ENCODE measurements around the gene TMEM184B.
"Not testable (repeated sequence)": the region's sequence is repeated elsewhere in the genome, so short reads cannot be mapped to it uniquely, and the experiment has no call there.

TMEM184B gene

DNA sequence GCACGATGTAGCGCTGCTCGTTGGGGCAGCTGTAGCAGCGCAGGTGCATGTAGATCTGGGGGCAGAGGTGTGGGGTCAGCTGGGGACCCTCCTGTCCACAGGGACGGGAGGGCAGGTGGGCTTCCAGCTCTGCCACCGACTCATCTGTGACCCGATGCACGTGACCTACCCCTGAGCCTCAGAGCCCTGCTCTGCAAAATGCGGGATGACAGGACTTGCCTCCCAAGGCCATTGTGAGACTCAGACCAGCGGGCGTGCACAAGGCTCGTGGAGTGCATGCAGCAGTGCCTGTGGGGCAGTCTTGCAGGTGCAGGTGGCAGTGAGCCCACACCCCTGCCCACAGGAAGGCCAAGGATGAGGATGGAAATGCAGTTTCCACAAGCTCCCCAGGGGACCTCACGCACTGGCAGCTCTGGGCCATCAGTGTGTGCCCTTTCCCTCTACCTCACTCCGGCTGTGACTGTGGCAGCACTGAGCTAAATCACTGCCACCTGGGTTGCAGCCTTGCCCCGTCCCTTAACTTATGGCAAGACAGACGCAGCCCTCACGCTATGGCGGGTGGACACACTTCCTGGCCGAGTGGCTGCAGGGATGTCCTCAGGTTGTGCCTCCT lies 26.7 kb downstream of the TMEM184B start:
- peaks cover 15% of the 10 kb centered on the region for H3K36me3 Mint-ChIP-seq (ENCODE audit: insufficient read depth)
- H3K27ac Mint-ChIP-seq = no peak overlapping the region
- peaks cover 0 to 2% of the 10 kb centered on the region in 2 donors for H3K9me3 Mint-ChIP-seq

DNA sequence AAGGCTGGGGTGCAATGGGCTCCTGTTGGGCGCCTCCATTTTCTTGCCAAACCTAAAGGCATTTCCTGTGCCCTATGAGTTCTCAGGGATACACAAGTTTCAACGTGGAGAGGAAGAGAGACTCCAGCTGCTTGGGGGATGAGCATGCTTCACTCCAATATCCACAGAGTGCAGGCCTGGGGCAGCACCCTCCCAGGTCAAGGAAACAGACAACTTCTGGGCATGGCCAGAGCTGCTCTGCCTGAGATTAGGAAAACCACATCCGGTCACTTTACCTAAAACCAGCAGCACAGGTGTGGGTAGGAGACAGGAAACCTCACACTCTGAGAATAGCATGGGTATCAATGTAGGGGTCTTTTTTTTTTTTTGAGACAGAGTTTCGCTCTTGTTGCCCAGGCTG lies 28.7 kb downstream of the TMEM184B start:
- peaks cover 22% of the 10 kb centered on the region for H3K36me3 Mint-ChIP-seq (ENCODE audit: insufficient read depth)
- H3K27ac Mint-ChIP-seq = peak overlapping the region in 1 of 2 donors; percentile 86
- DNase-seq (no peak), ATAC-seq (replicated peaks) (no peak)
- peaks cover 5 to 10% of the 10 kb centered on the region in 2 donors for H3K4me1 Mint-ChIP-seq (ENCODE audit: low read depth in 2 of 2)
- H3K27me3 Mint-ChIP-seq = no peaks in the 10 kb centered on the region
- H3K9me3 Mint-ChIP-seq = no peaks in the 10 kb centered on the region
- no peak overlapping the region for H3K4me3 Mint-ChIP-seq

More for the DNA sequence above, 26.7 kb downstream of the TMEM184B start:
- no peak for DNase-seq
- H3K4me3 Mint-ChIP-seq = no peak overlapping the region
- no peak for ATAC-seq (replicated peaks)
- peaks cover 5 to 12% of the 10 kb centered on the region in 2 donors for H3K4me1 Mint-ChIP-seq (ENCODE audit: low read depth in 2 of 2)
- no peaks in the 10 kb centered on the region for H3K27me3 Mint-ChIP-seq

DNA sequence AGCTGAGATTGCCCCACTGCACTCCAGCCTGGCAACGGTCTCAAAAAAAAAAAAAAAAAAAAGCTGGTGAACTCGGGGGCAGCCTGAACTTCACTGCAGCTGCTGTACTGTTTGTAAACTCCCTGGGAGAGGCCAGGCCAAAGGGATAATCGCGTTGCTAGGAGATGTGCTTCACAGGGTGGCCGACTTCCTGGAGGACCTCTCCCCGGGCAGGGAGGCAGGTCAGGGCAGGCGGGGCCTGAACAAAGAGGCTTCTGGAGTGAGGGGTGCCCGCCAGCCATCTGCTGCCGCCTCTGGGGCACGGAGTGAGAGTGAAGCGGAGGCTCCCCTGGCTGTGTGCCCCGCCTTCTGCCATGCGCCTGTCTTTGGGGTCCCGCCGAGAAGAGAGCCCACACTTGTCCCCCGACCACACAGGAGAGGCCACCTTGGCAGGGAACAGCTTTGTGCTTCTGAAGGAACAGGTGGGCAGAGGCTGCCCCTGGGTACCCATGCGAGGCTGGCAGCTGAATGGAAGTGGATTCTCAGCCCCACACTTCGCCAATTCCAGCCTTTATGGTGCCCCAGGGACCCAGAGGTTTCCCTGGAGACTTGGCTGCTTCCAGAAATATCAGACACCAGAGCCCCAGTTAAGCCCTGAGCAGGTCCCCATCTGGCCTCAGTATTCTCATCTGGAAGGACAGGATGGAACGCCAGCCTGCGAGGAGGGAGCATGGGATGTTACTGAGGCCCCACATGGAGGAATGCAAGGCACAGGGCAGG lies 29.6 kb downstream of the TMEM184B start:
- Mint-ChIP-seq H3K27me3 (no peaks in the 10 kb centered on the region), H3K27ac (peak overlapping the region in 1 of 2 donors; percentile 86), H3K4me3 (no peak overlapping the region), H3K36me3 (ENCODE audit: insufficient read depth) (peaks cover 22% of the 10 kb centered on the region), H3K4me1 (ENCODE audit: low read depth in 2 of 2) (peaks cover 2 to 8% of the 10 kb centered on the region in 2 donors), H3K9me3 (no peaks in the 10 kb centered on the region)
- DNase-seq (no peak), ATAC-seq (replicated peaks) (no peak)

GRCh38 chr22:38240734-38241252 lies 32.0 kb downstream of the TMEM184B start:
- DNase-seq (no peak), ATAC-seq (replicated peaks) (no peak)
- Mint-ChIP-seq H3K4me1 (ENCODE audit: low read depth in 2 of 2) (peaks cover 0 to 8% of the 10 kb centered on the region in 2 donors), H3K4me3 (no peak overlapping the region), H3K27ac (peak overlapping the region; percentile 42 to 66), H3K36me3 (ENCODE audit: insufficient read depth) (peaks cover 30% of the 10 kb centered on the region), H3K27me3 (no peaks in the 10 kb centered on the region), H3K9me3 (no peaks in the 10 kb centered on the region)

GRCh38 chr22:38239101-38239761 lies 33.6 kb downstream of the TMEM184B start:
- Mint-ChIP-seq H3K4me1 (ENCODE audit: low read depth in 2 of 2) (peaks cover 0 to 8% of the 10 kb centered on the region in 2 donors), H3K27me3 (no peaks in the 10 kb centered on the region), H3K4me3 (no peak overlapping the region), H3K27ac (peak overlapping the region in 1 of 2 donors; percentile 20), H3K36me3 (ENCODE audit: insufficient read depth) (peaks cover 30% of the 10 kb centered on the region), H3K9me3 (no peaks in the 10 kb centered on the region)
- DNase-seq = no peak
- ATAC-seq (replicated peaks) = no peak

GRCh38 chr22:38238519-38239071 lies 34.2 kb downstream of the TMEM184B start:
- ATAC-seq (replicated peaks) = no peak
- peak overlapping the region in 1 of 2 donors; percentile 20 for H3K27ac Mint-ChIP-seq
- peaks cover 29% of the 10 kb centered on the region for H3K36me3 Mint-ChIP-seq (ENCODE audit: insufficient read depth)
- DNase-seq = no peak
- no peaks in the 10 kb centered on the region for H3K9me3 Mint-ChIP-seq
- H3K27me3 Mint-ChIP-seq = no peaks in the 10 kb centered on the region
- H3K4me1 Mint-ChIP-seq (ENCODE audit: low read depth in 2 of 2) = peaks cover 0 to 6% of the 10 kb centered on the region in 2 donors
- H3K4me3 Mint-ChIP-seq = no peak overlapping the region

- DNase-seq = no peak
- H3K27ac Mint-ChIP-seq = peak overlapping the region in 1 of 2 donors; percentile 61
Measured at GRCh38 chr22:38236786-38237185, 36.0 kb downstream of the TMEM184B start.

DNA sequence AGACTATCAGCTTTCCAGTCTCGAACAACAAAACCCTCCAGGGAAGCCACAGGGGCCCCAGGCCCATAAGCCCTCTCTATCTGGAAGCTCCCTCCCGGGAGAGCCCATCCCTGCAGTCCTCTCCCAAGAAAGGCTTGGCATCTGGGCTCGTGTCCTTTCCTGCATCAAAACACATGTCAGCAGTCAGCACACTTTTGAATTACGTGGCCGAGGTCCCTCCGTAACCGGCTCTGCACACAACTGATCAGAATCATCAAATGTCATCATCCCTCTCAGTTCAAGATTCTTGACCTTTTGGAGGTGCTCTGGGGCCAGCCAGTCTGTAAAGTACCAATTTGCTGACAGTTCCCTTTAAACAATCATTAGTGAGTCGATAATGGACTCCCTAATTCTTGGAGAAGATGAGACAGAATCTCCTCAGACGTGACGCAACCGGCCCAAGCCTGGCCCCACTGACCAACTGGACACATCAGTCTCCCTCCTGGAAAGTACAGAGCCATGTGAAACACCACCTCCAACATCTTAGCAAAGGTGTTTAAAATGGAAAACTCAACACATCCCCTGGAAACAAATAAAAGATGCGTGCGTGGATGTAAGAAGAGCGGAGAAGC lies 37.5 kb downstream of the TMEM184B start:
- ATAC-seq (replicated peaks) = no peak
- H3K9me3 Mint-ChIP-seq = no peaks in the 10 kb centered on the region
- H3K36me3 Mint-ChIP-seq (ENCODE audit: insufficient read depth) = peaks cover 41% of the 10 kb centered on the region
- H3K4me3 Mint-ChIP-seq = no peak overlapping the region
- peak overlapping the region in 1 of 2 donors; percentile 58 for H3K27ac Mint-ChIP-seq
- H3K4me1 Mint-ChIP-seq (ENCODE audit: low read depth in 2 of 2) = peaks cover 0 to 12% of the 10 kb centered on the region in 2 donors
- H3K27me3 Mint-ChIP-seq = no peaks in the 10 kb centered on the region
- no peak for DNase-seq

More at GRCh38 chr22:38236786-38237185, 36.0 kb downstream of the TMEM184B start:
- Mint-ChIP-seq H3K36me3 (ENCODE audit: insufficient read depth) (peaks cover 33% of the 10 kb centered on the region), H3K4me1 (ENCODE audit: low read depth in 2 of 2) (peaks cover 0 to 6% of the 10 kb centered on the region in 2 donors), H3K4me3 (no peak overlapping the region), H3K9me3 (no peaks in the 10 kb centered on the region), H3K27me3 (no peaks in the 10 kb centered on the region)
- no peak for ATAC-seq (replicated peaks)

DNA sequence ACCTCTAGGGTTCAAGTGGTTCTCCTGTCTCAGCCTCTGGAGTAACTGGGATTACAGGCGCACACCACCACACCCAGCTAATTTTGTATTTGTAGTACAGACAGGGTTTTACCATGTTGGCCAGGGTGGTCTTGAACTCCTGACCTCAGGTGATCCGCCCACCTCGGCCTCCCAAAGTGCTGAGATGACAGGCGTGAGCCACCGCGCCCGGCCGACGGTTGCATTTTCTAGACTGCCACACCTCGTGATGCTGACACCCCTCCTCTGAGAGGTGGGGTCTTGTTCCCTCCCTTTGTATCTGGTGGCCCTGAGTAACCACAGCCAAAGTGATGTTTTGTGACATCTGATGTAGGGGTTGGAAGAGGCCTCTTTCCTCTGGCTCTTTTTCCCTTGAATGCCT lies 39.0 kb downstream of the TMEM184B start:
- not testable (repeated sequence) for H3K9me3 Mint-ChIP-seq; H3K27me3 Mint-ChIP-seq; H3K4me3 Mint-ChIP-seq; ATAC-seq (replicated peaks); H3K27ac Mint-ChIP-seq; DNase-seq
- H3K36me3 Mint-ChIP-seq (ENCODE audit: insufficient read depth) = peaks cover 34% of the 10 kb centered on the region
- H3K4me1 Mint-ChIP-seq (ENCODE audit: low read depth in 2 of 2) = peaks cover 0 to 18% of the 10 kb centered on the region in 2 donors

- no peak for DNase-seq
- Mint-ChIP-seq H3K9me3 (no peaks in the 10 kb centered on the region), H3K36me3 (ENCODE audit: insufficient read depth) (peaks cover 34% of the 10 kb centered on the region), H3K4me3 (no peak overlapping the region), H3K27ac (no peak overlapping the region), H3K4me1 (ENCODE audit: low read depth in 2 of 2) (peaks cover 0 to 19% of the 10 kb centered on the region in 2 donors), H3K27me3 (no peaks in the 10 kb centered on the region)
- no peak for ATAC-seq (replicated peaks)
Measured at GRCh38 chr22:38233427-38233826, 39.4 kb downstream of the TMEM184B start.

- ATAC-seq (replicated peaks) (no peak), DNase-seq (no peak)
- Mint-ChIP-seq H3K27me3 (no peaks in the 10 kb centered on the region), H3K36me3 (ENCODE audit: insufficient read depth) (peaks cover 34% of the 10 kb centered on the region), H3K9me3 (no peaks in the 10 kb centered on the region), H3K4me3 (no peak overlapping the region), H3K27ac (no peak overlapping the region), H3K4me1 (ENCODE audit: low read depth in 2 of 2) (peaks cover 0 to 18% of the 10 kb centered on the region in 2 donors)
Measured at GRCh38 chr22:38232196-38232595, 40.6 kb downstream of the TMEM184B start.

- peaks cover 28% of the 10 kb centered on the region for H3K36me3 Mint-ChIP-seq (ENCODE audit: insufficient read depth)
- no peaks in the 10 kb centered on the region for H3K9me3 Mint-ChIP-seq
- H3K27me3 Mint-ChIP-seq = no peaks in the 10 kb centered on the region
- DNase-seq (no peak), ATAC-seq (replicated peaks) (no peak)
- H3K4me3 Mint-ChIP-seq = peak overlapping the region in 1 of 2 donors; percentile 17
- peak overlapping the region in 1 of 2 donors; percentile 82 for H3K27ac Mint-ChIP-seq
- H3K4me1 Mint-ChIP-seq (ENCODE audit: low read depth in 2 of 2) = peaks cover 0 to 18% of the 10 kb centered on the region in 2 donors
Measured at GRCh38 chr22:38230916-38231315, 41.9 kb downstream of the TMEM184B start.
